MM.1S (cell line): ENCODE results near the gene XPR1.

ENCODE experiments used
- CTCF ChIP-seq: fragments of 300-600 bp; sonication (generic); IDR thresholded peaks from 2 replicates; pipeline ENCODE4 v1.5.1; 2016; ENCODE audit warnings: antibody characterized with exemption, low read length, mixed read lengths
- EZH2 ChIP-seq: fragments of 300-600 bp; sonication (generic); optimal IDR thresholded peaks from 2 replicates; pipeline ENCODE3; 2017; ENCODE audit warnings: low read depth, mild to moderate bottlenecking, antibody characterized with exemption, low read length, mixed read lengths

- TF ChIP-seq CTCF (no peak), EZH2 (no peak)
These were observed 47.0 kb upstream of the XPR1 start for GRCh38 chr1:180584869-180585268.
